Naive B cell (primary cell): ENCODE measurements around the gene COL24A1. TPM values are rescaled to one million over a fixed set of nuclear protein-coding genes. Genes with fewer than 3 reads are reported as not detected.
A peak's percentile ranks its signal among the peaks of the same experiment; 100 is the strongest.

ENCODE experiments used
- ATAC-seq, 2 donors: fragments of 150-1000 bp; cut with Tn5 transposase; 2 replicates each; pipeline ENCODE4 v1.10.0; 2021; ENCODE audit warnings: low read depth in 2 of 2, mild to moderate bottlenecking in 2 of 2, moderate library complexity in 2 of 2
- DNase-seq: peaks from one replicate; pipeline ENCODE4 v3.0.0; 2022
- H3K27ac Mint-ChIP-seq, 6 donors: one replicate each; pipeline ENCODE4 v1.8.0; 2020 to 2022; ENCODE audit warnings: mild to moderate bottlenecking in 6 of 6, mixed read lengths in 6 of 6, moderate library complexity in 5 of 6, inconsistent platforms in 2 of 6
- H3K27me3 Mint-ChIP-seq, 3 donors: one replicate each; pipeline ENCODE4 v1.8.0; 2021 to 2022; ENCODE audit warnings: mixed read lengths in 3 of 3, mild to moderate bottlenecking in 1 of 3
- H3K36me3 Mint-ChIP-seq, 2 donors: one replicate each; pipeline ENCODE4 v1.8.0; 2020 to 2022; ENCODE audit warnings: mixed read lengths in 2 of 2, inconsistent platforms in 1 of 2, mild to moderate bottlenecking in 1 of 2
- H3K4me1 Mint-ChIP-seq, 3 donors: one replicate each; pipeline ENCODE4 v1.8.0; 2020 to 2022; ENCODE audit warnings: mixed read lengths in 3 of 3, inconsistent platforms in 1 of 3, mild to moderate bottlenecking in 1 of 3, moderate library complexity in 1 of 3
- H3K4me3 Mint-ChIP-seq, 8 donors: one replicate each; pipeline ENCODE4 v1.8.0; 2020 to 2022; ENCODE audit warnings: mild to moderate bottlenecking in 8 of 8, mixed read lengths in 8 of 8, moderate library complexity in 8 of 8, inconsistent platforms in 2 of 8
- H3K9me3 Mint-ChIP-seq, 7 donors: one replicate each; pipeline ENCODE4 v1.8.0; 2020 to 2022; ENCODE audit warnings: mixed read lengths in 7 of 7, mild to moderate bottlenecking in 5 of 7, inconsistent platforms in 2 of 7, moderate library complexity in 1 of 7
- polyA plus RNA-seq, 6 donors: library from polyadenylated mRNA; unstranded; fragments of 300-500 nt; fragmentation: Illumina TruSeq; gene quantifications; one replicate each; pipeline ENCODE4 v1.2.3, GENCODE V29; 2021; ENCODE audit warnings: low read depth in 6 of 6

Gene COL24A1
- polyA plus RNA-seq = not detected

- H3K4me1 Mint-ChIP-seq = peaks cover 8 to 19% (median 10%) of the 10 kb centered on the region in 3 donors
- peak within 1 kb of the TSS; percentile 12 to 81 (median 54) for H3K4me3 Mint-ChIP-seq
- H3K36me3 Mint-ChIP-seq = peaks cover 0 to 10% of the 10 kb centered on the region in 2 donors
- H3K27ac Mint-ChIP-seq = peak within 1 kb of the TSS in 1 of 6 donors; percentile 61
- peaks cover 34 to 36% (median 34%) of the 10 kb centered on the region in 3 donors for H3K27me3 Mint-ChIP-seq
- DNase-seq (no peak), ATAC-seq (peak in 1 of 2 donors; percentile 21)
- peaks cover 0 to 4% (median 0%) of the 10 kb centered on the region in 7 donors for H3K9me3 Mint-ChIP-seq
Observed at GRCh38 chr1:86156566-86157455, at the start of gene COL24A1. Gene COL24A1, minus strand, starts transcription at chr1:86156772. Its CDS starts 376 bp downstream, at chr1:86156396.

- no peak overlapping the region for H3K27ac Mint-ChIP-seq
- H3K4me3 Mint-ChIP-seq = no peak overlapping the region
- no peaks in the 10 kb centered on the region for H3K4me1 Mint-ChIP-seq
- no peaks in the 10 kb centered on the region for H3K9me3 Mint-ChIP-seq
- no peak for DNase-seq
- H3K27me3 Mint-ChIP-seq = no peaks in the 10 kb centered on the region
- H3K36me3 Mint-ChIP-seq = no peaks in the 10 kb centered on the region
- no peak for ATAC-seq
Observed at GRCh38 chr1:86205741-86206140, 49.2 kb upstream of the COL24A1 start.

DNA sequence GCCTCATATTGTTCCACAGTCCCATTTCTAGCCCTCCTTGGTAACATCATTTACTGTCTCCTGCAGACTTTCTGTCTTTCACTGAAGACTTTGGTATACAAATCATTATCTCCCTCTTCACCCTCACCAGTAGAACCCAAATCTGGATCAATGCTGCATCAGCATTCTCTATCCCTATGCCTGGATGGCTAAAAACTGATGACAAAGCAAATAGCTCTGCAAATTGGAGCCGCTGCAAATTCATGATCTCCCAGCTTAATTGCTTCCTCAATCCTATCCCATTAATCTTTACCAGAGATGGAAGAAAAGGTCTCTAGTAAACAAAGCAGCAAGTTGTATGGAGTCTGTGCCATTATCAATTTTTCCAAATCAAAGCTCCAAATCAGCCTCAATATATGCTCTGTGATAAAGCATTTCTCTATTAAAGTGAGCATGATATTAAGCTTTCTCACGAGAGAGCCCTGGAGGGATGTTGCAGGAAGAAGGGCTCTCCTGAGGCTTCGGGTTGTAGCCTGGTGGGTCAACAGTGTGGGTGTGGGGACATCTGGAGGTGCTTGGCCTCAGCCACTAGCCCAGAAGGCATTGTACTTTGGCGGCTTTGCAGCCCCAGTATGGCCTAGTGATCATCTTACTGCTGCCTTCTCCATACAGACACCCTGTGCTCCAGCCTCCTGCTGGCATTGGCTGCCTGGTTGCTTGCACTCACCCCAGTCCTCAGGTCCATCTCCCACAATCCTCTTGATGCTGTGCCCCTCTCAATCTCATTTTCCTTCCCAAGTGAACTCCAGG, 46.2 kb upstream of the COL24A1 start:
- Mint-ChIP-seq H3K4me1 (no peaks in the 10 kb centered on the region), H3K27ac (no peak overlapping the region)
- ATAC-seq = no peak

DNA sequence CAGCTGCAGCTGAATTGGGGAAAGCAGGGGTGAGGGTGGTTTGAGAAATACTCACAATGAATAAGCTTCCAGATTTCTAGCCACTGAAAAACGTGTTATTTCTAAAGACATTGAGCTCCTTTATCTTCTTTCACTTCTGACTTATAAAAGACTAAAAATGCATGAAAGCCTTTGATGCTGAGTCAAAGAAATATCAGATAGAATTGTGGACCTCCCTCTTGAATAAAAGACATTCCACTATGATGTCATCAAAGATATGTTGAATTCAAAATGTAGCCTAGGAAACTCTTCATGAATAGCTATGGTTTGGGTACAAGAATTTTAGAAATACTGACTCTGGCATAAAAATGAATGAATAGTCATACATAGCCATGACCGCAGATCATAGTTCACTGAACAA, 44.7 kb upstream of the COL24A1 start:
- Mint-ChIP-seq H3K4me3 (no peak overlapping the region), H3K4me1 (no peaks in the 10 kb centered on the region), H3K36me3 (no peaks in the 10 kb centered on the region), H3K9me3 (no peaks in the 10 kb centered on the region), H3K27me3 (no peaks in the 10 kb centered on the region), H3K27ac (no peak overlapping the region)
- no peak for DNase-seq
- no peak for ATAC-seq

More for the DNA sequence above, 46.2 kb upstream of the COL24A1 start:
- Mint-ChIP-seq H3K36me3 (no peaks in the 10 kb centered on the region), H3K9me3 (no peaks in the 10 kb centered on the region), H3K4me3 (no peak overlapping the region), H3K27me3 (no peaks in the 10 kb centered on the region)
- no peak for DNase-seq

DNA sequence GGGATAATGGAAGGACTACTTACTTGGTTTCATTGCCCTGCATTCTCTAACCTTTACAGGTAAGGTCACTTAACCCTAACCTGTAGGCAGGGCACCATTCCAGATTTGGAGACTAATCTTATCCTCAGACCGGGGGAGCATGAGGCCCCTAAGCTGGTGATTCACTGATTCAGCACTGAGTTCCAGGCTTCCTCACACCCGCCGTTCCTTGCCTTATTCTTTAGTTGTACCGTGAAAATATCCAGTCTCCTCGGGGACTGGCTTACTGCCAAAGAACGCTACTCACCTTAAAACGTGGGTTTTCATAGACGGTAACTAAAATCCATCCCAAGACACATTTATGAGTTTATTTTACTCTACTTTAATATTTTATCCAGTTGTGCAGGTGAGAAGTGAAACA, 44.3 kb upstream of the COL24A1 start:
- no peak for ATAC-seq
- no peak for DNase-seq
- Mint-ChIP-seq H3K4me3 (no peak overlapping the region), H3K36me3 (no peaks in the 10 kb centered on the region), H3K27me3 (no peaks in the 10 kb centered on the region), H3K4me1 (no peaks in the 10 kb centered on the region), H3K27ac (no peak overlapping the region), H3K9me3 (no peaks in the 10 kb centered on the region)

DNA sequence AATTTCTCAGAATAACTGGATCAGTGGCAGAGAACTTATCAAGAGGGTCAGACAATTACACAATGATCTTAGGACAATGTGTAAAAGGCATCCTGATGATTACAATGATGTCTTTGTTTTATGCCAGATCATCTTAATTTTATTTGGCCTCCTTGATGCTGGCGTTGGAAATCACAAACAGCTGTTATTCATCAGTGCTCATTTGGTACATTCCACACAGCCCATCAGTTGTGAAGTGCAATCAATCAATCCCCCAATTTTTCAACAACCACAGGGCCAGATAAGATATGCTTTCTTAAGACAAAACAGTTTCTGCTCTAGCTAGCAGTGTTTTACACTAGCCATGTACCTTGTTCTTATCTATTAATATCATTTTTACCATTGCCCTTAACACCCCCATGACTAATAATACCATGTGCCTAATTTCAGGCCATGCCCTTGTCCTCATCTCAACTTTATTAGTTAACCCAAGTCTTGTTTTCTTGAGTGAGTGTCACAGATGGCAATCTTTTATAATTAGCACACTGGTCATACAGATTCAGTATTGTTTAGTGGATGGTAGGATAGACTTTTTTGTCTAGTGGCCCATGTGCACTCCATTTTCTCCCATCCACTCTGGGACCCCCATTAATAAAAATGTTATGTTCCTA, 40.8 kb upstream of the COL24A1 start:
- no peak overlapping the region for H3K27ac Mint-ChIP-seq
- DNase-seq = no peak
- no peak overlapping the region for H3K4me3 Mint-ChIP-seq
- H3K4me1 Mint-ChIP-seq = no peaks in the 10 kb centered on the region
- no peaks in the 10 kb centered on the region for H3K27me3 Mint-ChIP-seq
- no peaks in the 10 kb centered on the region for H3K36me3 Mint-ChIP-seq
- ATAC-seq = no peak
- no peaks in the 10 kb centered on the region for H3K9me3 Mint-ChIP-seq

DNA sequence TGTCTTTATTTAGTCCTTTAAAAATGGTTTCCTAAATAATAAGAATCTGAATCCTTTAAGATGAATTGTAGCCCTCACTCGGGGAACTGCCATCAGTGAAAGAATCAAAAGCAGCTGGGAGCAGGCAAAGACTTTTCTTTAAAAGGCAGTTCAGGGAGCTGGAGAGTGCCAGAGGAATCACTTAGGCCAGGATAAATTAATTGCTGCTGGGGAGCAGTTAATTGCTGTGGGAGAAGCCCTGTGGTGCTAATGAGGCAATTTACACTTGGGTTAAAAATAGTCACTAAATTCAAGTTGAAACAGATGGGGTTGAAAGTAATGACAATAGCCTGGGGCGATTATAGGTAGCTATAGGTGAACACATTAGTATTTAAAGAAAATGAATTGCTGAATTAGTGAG, 38.7 kb upstream of the COL24A1 start:
- no peak for ATAC-seq
- Mint-ChIP-seq H3K4me3 (no peak overlapping the region), H3K27me3 (no peaks in the 10 kb centered on the region), H3K9me3 (peaks cover 0 to 5% (median 2%) of the 10 kb centered on the region in 7 donors), H3K4me1 (no peaks in the 10 kb centered on the region), H3K36me3 (no peaks in the 10 kb centered on the region), H3K27ac (no peak overlapping the region)
- DNase-seq = no peak

- H3K27ac Mint-ChIP-seq = no peak overlapping the region
- no peaks in the 10 kb centered on the region for H3K4me1 Mint-ChIP-seq
- no peaks in the 10 kb centered on the region for H3K27me3 Mint-ChIP-seq
- ATAC-seq = no peak
- DNase-seq = no peak
- H3K9me3 Mint-ChIP-seq = peaks cover 0 to 5% (median 2%) of the 10 kb centered on the region in 7 donors
- no peak overlapping the region for H3K4me3 Mint-ChIP-seq
- H3K36me3 Mint-ChIP-seq = no peaks in the 10 kb centered on the region
Observed at GRCh38 chr1:86194491-86195034, 38.0 kb upstream of the COL24A1 start.

DNA sequence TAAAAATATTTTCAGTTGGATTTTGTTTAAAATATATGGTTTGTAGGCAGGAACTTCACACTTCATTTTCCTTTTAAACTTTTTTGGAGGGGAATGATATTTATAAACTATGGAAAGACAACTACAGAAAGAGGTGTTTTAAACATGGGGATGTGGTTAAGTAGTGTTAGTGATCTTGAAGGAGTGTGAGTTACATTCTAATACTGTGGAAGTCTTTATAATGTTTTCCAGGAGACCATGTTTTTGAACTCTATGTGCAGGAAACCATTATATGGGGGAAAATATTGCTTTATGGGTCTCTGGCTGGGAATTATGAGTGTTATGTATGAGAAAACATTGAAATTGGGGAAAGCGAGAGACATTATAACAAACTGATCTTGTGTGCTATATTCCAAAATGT, 35.8 kb upstream of the COL24A1 start:
- Mint-ChIP-seq H3K4me3 (no peak overlapping the region), H3K36me3 (no peaks in the 10 kb centered on the region), H3K4me1 (no peaks in the 10 kb centered on the region), H3K9me3 (peaks cover 0 to 5% (median 2%) of the 10 kb centered on the region in 7 donors), H3K27me3 (no peaks in the 10 kb centered on the region), H3K27ac (no peak overlapping the region)
- no peak for ATAC-seq
- DNase-seq = no peak

- Mint-ChIP-seq H3K36me3 (no peaks in the 10 kb centered on the region), H3K9me3 (peaks cover 0 to 5% (median 2%) of the 10 kb centered on the region in 7 donors), H3K27me3 (no peaks in the 10 kb centered on the region), H3K27ac (no peak overlapping the region), H3K4me3 (no peak overlapping the region), H3K4me1 (no peaks in the 10 kb centered on the region)
- no peak for ATAC-seq
- no peak for DNase-seq
Observed at GRCh38 chr1:86191958-86192357, 35.4 kb upstream of the COL24A1 start.

- Mint-ChIP-seq H3K9me3 (peaks cover 0 to 5% (median 2%) of the 10 kb centered on the region in 7 donors), H3K27ac (no peak overlapping the region), H3K4me1 (no peaks in the 10 kb centered on the region), H3K36me3 (no peaks in the 10 kb centered on the region), H3K4me3 (no peak overlapping the region), H3K27me3 (no peaks in the 10 kb centered on the region)
- ATAC-seq (no peak), DNase-seq (no peak)
Observed at GRCh38 chr1:86190873-86191272, 34.3 kb upstream of the COL24A1 start.

GRCh38 chr1:86184426-86184825, 27.9 kb upstream of the COL24A1 start:
- no peaks in the 10 kb centered on the region for H3K36me3 Mint-ChIP-seq
- no peak for DNase-seq

DNA sequence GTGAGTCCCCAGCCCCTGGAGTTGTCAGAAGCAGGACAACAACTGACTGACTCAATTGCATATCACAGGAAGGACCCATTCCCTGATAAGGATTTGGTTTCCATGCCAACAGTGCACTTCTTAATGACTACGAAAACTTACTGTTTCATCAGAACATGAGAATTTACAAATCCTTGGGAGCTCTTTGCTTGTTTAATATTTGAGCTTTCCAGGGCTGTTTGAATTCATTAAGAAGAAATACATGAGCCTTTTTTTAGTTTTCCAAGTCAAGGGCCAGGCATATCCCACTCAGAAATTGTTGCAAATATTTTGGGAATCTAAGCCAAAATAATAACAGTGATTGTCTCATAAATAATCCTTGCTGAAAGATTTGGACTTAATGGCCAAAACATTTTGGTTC, 27.2 kb upstream of the COL24A1 start:
- DNase-seq (no peak), ATAC-seq (no peak)
- Mint-ChIP-seq H3K27me3 (no peaks in the 10 kb centered on the region), H3K4me3 (no peak overlapping the region), H3K27ac (no peak overlapping the region), H3K4me1 (no peaks in the 10 kb centered on the region), H3K36me3 (no peaks in the 10 kb centered on the region), H3K9me3 (peaks cover 0 to 6% (median 2%) of the 10 kb centered on the region in 7 donors)

More at GRCh38 chr1:86184426-86184825, 27.9 kb upstream of the COL24A1 start:
- no peak overlapping the region for H3K4me3 Mint-ChIP-seq
- no peaks in the 10 kb centered on the region for H3K27me3 Mint-ChIP-seq
- H3K4me1 Mint-ChIP-seq = no peaks in the 10 kb centered on the region
- peaks cover 0 to 6% (median 2%) of the 10 kb centered on the region in 7 donors for H3K9me3 Mint-ChIP-seq
- ATAC-seq = no peak
- H3K27ac Mint-ChIP-seq = no peak overlapping the region
